Raji (cell line): ENCODE measurements around the gene CCDC12.

Experiments
- POLR2A ChIP-seq: IDR thresholded peaks from 2 replicates; pipeline ENCODE4 v1.6.1; 2011; ENCODE audit warnings: low read depth, low read length, control low read depth; ENCODE audit not compliant: insufficient read depth

The CCDC12 gene

GRCh38 chr3:47001731-47002170, 25.2 kb upstream of the CCDC12 start:
- TF ChIP-seq POLR2A: no peak

GRCh38 chr3:47000922-47001730, 24.6 kb upstream of the CCDC12 start:
- no peak for TF ChIP-seq POLR2A

GRCh38 chr3:47000198-47000815, 23.8 kb upstream of the CCDC12 start:
- TF ChIP-seq POLR2A: no peak

- no peak for TF ChIP-seq POLR2A
Observed at GRCh38 chr3:46999516-47000197, 23.1 kb upstream of the CCDC12 start.

- no peak for TF ChIP-seq POLR2A
Observed at GRCh38 chr3:46998852-46999515, 22.4 kb upstream of the CCDC12 start.

GRCh38 chr3:46998121-46998851, 21.7 kb upstream of the CCDC12 start:
- TF ChIP-seq POLR2A: no peak

GRCh38 chr3:46997453-46998091, 21.0 kb upstream of the CCDC12 start:
- TF ChIP-seq POLR2A: no peak

GRCh38 chr3:46996689-46997452, 20.3 kb upstream of the CCDC12 start:
- TF ChIP-seq POLR2A: no peak

GRCh38 chr3:46995901-46996562, 19.5 kb upstream of the CCDC12 start:
- TF ChIP-seq POLR2A: no peak

GRCh38 chr3:46994801-46995731, 18.5 kb upstream of the CCDC12 start:
- TF ChIP-seq POLR2A: no peak

- TF ChIP-seq POLR2A: no peak
Observed at GRCh38 chr3:46993986-46994385, 17.4 kb upstream of the CCDC12 start.

GRCh38 chr3:46993292-46993691, 16.7 kb upstream of the CCDC12 start:
- TF ChIP-seq POLR2A: no peak
